Osteoblast (primary cell): ENCODE data around the gene CLDN18. TPM values are rescaled to one million over a fixed set of nuclear protein-coding genes. Genes with fewer than 3 reads are reported as not detected.

ENCODE experiments used
- DNase-seq: peaks from one replicate; pipeline ENCODE4 v3.0.0; 2011; ENCODE audit warnings: low spot score, mixed read lengths; ENCODE audit not compliant: insufficient read length; ENCODE audit errors: missing footprints
- H2AFZ ChIP-seq: 2 replicates; pipeline ENCODE4 v1.6.0; 2011; ENCODE audit warnings: mild to moderate bottlenecking, low read length
- H3K27ac ChIP-seq: 2 replicates; pipeline ENCODE4 v1.5.1; 2011; ENCODE audit warnings: mild to moderate bottlenecking, low read depth, low read length, moderate library complexity
- H3K27me3 ChIP-seq: 2 replicates; pipeline ENCODE4 v1.6.0; 2012; ENCODE audit warnings: mild to moderate bottlenecking, control low read depth, inconsistent platforms, low read length, moderate library complexity; ENCODE audit not compliant: insufficient read depth
- H3K36me3 ChIP-seq: 2 replicates; pipeline ENCODE4 v1.5.1; 2011; ENCODE audit warnings: mild to moderate bottlenecking, low read length, control low read depth, moderate library complexity; ENCODE audit not compliant: insufficient read depth
- H3K4me1 ChIP-seq: 2 replicates; pipeline ENCODE4 v1.5.1; 2011; ENCODE audit warnings: mild to moderate bottlenecking, low read length, control low read depth, moderate library complexity; ENCODE audit not compliant: insufficient read depth
- H3K4me2 ChIP-seq: 2 replicates; pipeline ENCODE4 v1.6.0; 2011; ENCODE audit warnings: mild to moderate bottlenecking, low read length; ENCODE audit not compliant: insufficient read depth
- H3K4me3 ChIP-seq: fragments of 200-600 bp; sonication (generic); 3 replicates; pipeline ENCODE4 v1.5.1; 2012; ENCODE audit warnings: mild to moderate bottlenecking, low read length, inconsistent platforms; ENCODE audit not compliant: insufficient read depth
- H3K79me2 ChIP-seq: 2 replicates; pipeline ENCODE4 v1.6.0; 2012; ENCODE audit warnings: mild to moderate bottlenecking, low read length, control low read depth, inconsistent platforms; ENCODE audit not compliant: insufficient read depth
- H3K9me3 ChIP-seq: 2 replicates; pipeline ENCODE4 v1.5.1; 2011; ENCODE audit warnings: low read depth, low read length, control low read depth
- H4K20me1 ChIP-seq: 2 replicates; pipeline ENCODE4 v1.6.0; 2012; ENCODE audit warnings: mild to moderate bottlenecking, low read length, control low read depth; ENCODE audit not compliant: insufficient read depth
- total RNA-seq: library from RNA; depleted of rRNA; stranded (reverse); fragments of >200 nt; gene quantifications from 2 replicates; pipeline ENCODE4 v1.2.3, GENCODE V29; 2012
- TF ChIP-seq, protein P1 (sequence below): IDR thresholded peaks from 2 replicates; pipeline ENCODE4 v1.5.1; 2011; ENCODE audit warnings: mild to moderate bottlenecking, low read depth, low read length, moderate library complexity; ENCODE audit errors: extremely low read depth

The CLDN18 gene
- total RNA-seq, 1 donor = not detected

DNA sequence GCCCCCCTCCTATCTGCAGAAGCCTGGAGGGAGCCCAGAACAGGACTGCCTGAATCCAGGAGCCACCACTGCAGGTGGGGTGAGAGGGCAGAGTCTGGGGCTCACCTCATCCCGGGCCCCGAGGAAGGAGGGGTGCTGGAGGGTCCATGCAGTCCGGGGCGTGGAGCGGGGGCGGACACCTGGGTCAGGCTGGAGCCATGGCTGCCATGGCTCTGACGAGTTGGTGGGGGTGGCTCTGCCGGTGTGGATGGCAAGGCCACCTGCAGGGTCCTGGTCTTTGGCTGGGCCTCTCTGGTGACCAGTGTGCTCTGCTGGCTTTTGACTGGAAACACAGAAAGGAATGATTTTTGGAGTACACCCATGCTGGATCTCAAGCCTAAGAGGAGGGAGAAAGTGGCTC lies 58.1 kb downstream of the CLDN18 start:
- Histone ChIP-seq H3K27me3 (no peaks in the 10 kb centered on the region), H3K36me3 (peaks cover 62% of the 10 kb centered on the region), H3K4me2 (no peak overlapping the region), H3K79me2 (no peaks in the 10 kb centered on the region), H3K27ac (no peak overlapping the region), H4K20me1 (peaks cover 11% of the 10 kb centered on the region), H3K9me3 (no peaks in the 10 kb centered on the region), H3K4me1 (peaks cover 5% of the 10 kb centered on the region), H3K4me3 (no peak overlapping the region), H2AFZ (no peak overlapping the region)
- peak; percentile 41 for DNase-seq
- TF ChIP-seq, protein P1, sequence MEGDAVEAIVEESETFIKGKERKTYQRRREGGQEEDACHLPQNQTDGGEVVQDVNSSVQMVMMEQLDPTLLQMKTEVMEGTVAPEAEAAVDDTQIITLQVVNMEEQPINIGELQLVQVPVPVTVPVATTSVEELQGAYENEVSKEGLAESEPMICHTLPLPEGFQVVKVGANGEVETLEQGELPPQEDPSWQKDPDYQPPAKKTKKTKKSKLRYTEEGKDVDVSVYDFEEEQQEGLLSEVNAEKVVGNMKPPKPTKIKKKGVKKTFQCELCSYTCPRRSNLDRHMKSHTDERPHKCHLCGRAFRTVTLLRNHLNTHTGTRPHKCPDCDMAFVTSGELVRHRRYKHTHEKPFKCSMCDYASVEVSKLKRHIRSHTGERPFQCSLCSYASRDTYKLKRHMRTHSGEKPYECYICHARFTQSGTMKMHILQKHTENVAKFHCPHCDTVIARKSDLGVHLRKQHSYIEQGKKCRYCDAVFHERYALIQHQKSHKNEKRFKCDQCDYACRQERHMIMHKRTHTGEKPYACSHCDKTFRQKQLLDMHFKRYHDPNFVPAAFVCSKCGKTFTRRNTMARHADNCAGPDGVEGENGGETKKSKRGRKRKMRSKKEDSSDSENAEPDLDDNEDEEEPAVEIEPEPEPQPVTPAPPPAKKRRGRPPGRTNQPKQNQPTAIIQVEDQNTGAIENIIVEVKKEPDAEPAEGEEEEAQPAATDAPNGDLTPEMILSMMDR = no peak

DNA sequence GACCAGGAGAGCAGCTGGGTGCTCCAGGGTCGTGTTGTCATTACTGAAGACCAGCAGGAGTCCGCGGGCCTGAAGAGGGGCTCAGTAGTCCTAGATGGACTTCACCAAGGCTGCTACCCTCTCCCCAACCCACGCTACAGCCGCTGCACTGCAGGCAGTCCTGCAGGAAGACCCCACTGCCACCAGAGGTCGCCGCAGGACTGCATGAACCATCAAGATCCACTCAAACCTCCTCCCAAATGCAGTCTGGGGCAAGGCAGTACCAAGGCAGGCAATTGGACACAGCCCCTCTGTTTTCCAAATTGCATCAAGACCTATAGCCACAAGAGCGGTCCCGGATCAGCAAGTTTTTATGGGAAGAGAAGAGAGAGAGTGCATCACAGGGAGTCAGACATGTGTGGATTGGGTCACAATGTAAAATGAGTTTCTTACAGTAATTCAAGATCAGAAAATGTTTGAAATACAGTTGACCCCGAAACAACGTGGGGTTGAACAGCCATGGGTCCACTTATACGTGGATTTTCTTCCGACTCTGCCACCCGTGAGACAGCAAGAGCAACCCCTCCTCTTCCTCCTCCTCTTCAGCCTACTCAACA lies 58.7 kb downstream of the CLDN18 start:
- DNase-seq = peak; percentile 96
- no peak overlapping the region for H3K4me2 ChIP-seq
- peaks cover 11% of the 10 kb centered on the region for H4K20me1 ChIP-seq
- H3K27ac ChIP-seq = no peak overlapping the region
- H3K27me3 ChIP-seq = no peaks in the 10 kb centered on the region
- H2AFZ ChIP-seq = no peak overlapping the region
- TF ChIP-seq, protein P1 = peak; percentile 99
- no peaks in the 10 kb centered on the region for H3K79me2 ChIP-seq
- H3K4me3 ChIP-seq = no peak overlapping the region
- peaks cover 65% of the 10 kb centered on the region for H3K36me3 ChIP-seq
- peaks cover 4% of the 10 kb centered on the region for H3K4me1 ChIP-seq
- H3K9me3 ChIP-seq = no peaks in the 10 kb centered on the region

DNA sequence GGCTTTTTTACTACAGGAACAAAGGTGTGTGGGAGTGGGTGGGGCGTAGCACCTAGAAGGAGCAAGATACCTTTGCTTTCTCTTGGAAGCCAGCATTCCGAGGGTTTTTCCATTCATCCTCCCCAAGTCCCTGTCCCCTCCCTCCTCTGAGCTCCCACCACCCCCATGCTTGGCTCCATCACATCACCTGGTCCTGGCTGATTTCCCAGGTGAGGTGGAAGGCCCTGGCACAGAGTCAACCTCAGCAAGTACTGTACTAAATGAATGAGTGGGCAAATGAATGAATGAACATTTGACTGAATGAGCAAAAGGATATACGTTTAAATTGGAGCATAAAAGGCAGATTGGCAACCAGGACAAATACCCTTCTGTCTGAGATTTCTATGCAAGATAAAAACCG lies 60.0 kb downstream of the CLDN18 start:
- peaks cover 11% of the 10 kb centered on the region for H4K20me1 ChIP-seq
- H3K4me2 ChIP-seq = no peak overlapping the region
- TF ChIP-seq, protein P1 = no peak
- H3K9me3 ChIP-seq = no peaks in the 10 kb centered on the region
- no peak overlapping the region for H3K27ac ChIP-seq
- no peaks in the 10 kb centered on the region for H3K27me3 ChIP-seq
- no peak for DNase-seq
- H3K79me2 ChIP-seq = no peaks in the 10 kb centered on the region
- H3K4me1 ChIP-seq = peaks cover 4% of the 10 kb centered on the region
- H3K36me3 ChIP-seq = peaks cover 53% of the 10 kb centered on the region
- H3K4me3 ChIP-seq = no peak overlapping the region
- no peak overlapping the region for H2AFZ ChIP-seq

DNA sequence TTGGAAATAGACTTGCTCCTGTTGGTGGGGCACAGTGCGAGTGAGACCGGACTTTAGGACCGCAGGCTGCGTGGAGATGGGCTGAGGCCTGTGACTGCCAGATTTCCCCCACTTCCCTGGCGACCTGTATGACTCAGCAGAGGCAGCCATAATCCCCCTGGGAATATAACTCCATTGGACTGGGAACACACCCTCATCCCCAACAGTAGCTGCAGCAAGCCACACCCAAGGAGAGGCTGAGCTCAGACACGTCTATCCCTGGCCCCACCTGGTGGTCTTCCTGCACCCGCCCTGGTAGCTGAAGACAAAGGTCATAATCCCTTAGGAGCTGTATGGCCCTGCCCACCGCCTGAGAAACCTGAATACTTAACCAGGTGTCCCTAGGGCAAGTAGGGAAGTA lies 62.8 kb downstream of the CLDN18 start:
- Histone ChIP-seq H3K4me2 (no peak overlapping the region), H3K79me2 (no peaks in the 10 kb centered on the region), H3K4me3 (no peak overlapping the region), H4K20me1 (peaks cover 11% of the 10 kb centered on the region), H3K27ac (peak overlapping the region; percentile 41), H3K4me1 (peaks cover 7% of the 10 kb centered on the region), H2AFZ (no peak overlapping the region), H3K27me3 (no peaks in the 10 kb centered on the region), H3K36me3 (peaks cover 42% of the 10 kb centered on the region), H3K9me3 (no peaks in the 10 kb centered on the region)
- DNase-seq = peak; percentile 69
- TF ChIP-seq, protein P1 = no peak
